AG09319 (cell line): ENCODE data around the gene RUFY3.

ENCODE experiments used
- DNase-seq: peaks from one replicate; pipeline ENCODE4 v3.0.0-alpha.2; 2010; ENCODE audit warnings: low read depth; ENCODE audit errors: extremely low read depth
- TF ChIP-seq, protein P1 (sequence below): IDR thresholded peaks from 2 replicates; pipeline ENCODE4 v1.5.1; 2011; ENCODE audit warnings: low read depth, mild to moderate bottlenecking, inconsistent platforms, low read length, moderate library complexity

RUFY3 gene

DNA sequence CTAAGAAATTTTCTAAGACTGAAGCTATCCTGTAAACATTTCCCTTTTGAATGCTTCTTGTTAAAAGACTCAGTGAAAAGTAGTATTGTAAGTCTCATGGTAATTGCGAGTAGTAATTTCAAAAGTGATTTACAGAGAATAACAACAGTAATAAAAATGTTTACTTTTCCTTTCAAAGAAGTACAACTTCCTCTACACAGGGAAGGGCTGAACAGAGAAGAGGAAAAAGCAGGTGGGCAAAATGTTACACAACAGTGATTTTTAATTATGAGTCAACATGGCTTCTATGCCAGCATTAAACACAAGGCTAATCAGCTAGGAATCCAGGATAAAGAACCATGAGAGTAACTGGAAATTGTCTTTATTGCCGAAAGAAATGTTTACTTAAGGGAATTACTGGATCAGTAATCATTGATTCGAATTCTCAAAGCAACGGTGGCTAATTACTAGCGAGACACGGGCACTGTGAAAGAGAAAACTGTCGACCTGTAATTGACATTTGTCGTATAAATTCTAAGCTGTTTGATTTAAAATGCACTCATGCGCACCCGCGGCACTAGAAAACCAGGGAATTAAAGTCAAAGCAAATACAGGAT lies 18.0 kb upstream of the RUFY3 start:
- TF ChIP-seq, protein P1, sequence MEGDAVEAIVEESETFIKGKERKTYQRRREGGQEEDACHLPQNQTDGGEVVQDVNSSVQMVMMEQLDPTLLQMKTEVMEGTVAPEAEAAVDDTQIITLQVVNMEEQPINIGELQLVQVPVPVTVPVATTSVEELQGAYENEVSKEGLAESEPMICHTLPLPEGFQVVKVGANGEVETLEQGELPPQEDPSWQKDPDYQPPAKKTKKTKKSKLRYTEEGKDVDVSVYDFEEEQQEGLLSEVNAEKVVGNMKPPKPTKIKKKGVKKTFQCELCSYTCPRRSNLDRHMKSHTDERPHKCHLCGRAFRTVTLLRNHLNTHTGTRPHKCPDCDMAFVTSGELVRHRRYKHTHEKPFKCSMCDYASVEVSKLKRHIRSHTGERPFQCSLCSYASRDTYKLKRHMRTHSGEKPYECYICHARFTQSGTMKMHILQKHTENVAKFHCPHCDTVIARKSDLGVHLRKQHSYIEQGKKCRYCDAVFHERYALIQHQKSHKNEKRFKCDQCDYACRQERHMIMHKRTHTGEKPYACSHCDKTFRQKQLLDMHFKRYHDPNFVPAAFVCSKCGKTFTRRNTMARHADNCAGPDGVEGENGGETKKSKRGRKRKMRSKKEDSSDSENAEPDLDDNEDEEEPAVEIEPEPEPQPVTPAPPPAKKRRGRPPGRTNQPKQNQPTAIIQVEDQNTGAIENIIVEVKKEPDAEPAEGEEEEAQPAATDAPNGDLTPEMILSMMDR = no peak
- DNase-seq = no peak

GRCh38 chr4:70704215-70704930 lies 17.4 kb upstream of the RUFY3 start:
- DNase-seq = no peak
- TF ChIP-seq, protein P1 = peak; percentile 34

GRCh38 chr4:70704931-70705182 lies 16.9 kb upstream of the RUFY3 start:
- TF ChIP-seq, protein P1 = no peak
- no peak for DNase-seq

DNA sequence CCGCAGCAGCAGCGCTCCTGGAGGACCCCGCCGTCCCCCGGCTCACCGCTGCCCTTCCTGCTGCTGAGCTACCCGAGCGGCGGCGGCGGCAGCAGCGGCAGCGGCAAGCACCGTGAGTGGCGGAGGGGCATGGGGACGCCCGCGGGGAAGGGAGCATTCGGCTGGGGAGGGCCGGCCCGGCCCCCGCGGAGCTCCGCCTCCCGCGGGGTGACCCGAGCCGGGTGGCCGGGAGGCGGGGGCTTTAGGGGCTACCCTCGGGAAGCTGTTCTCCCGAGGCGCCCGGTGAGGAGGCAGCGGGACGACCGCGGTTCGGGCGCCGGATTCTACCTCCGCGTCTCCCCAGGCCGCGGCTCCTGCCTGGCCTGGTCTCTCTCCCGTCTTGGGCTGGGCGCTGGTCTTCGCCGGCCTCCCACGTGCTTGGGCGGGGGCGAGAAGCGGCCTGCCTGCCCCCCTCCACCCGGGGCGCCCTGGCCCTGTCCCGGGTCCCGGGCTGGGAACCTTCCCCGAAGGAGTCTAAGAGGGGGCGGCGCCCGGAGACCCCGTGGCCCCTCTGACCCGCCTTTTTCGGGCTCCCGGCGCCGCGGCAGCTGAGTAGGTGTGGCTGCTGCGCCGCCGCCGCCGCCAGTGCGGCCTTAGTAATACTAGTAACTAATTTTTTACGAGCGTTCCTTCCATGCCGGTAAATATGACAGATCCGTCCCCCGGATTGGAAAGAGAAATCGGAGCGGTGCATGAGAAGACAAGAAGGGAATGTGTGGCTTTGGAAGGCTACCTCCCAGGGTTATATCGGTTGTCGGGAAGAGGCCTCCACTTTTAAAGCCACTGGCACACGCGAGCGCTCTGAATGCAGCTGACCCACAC lies 16.4 kb upstream of the RUFY3 start:
- DNase-seq = no peak
- TF ChIP-seq, protein P1 = no peak

- DNase-seq = no peak
- TF ChIP-seq, protein P1 = no peak
These were observed 15.7 kb upstream of the RUFY3 start for GRCh38 chr4:70706044-70706461.

DNA sequence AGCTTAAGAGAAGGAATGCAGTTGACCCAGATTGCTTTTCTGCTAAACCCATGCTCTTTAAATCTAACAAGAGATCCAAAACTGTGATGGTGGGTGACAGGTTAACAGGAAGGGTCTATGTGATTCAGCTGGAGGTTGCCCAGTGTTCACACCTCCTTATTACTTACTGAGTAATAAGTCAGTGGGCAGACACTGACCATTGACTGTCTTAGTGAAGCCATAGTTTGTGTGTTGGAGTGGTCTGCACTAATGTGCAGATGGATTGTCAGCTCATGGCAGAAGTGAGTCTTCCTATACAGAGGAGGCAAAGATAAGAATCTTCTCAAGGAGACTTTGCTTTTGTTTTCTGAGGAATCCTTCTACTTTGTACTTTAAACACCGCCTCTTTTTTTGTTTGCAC lies 15.2 kb upstream of the RUFY3 start:
- DNase-seq = no peak
- TF ChIP-seq, protein P1 = no peak
